CD4-positive, alpha-beta T cell (primary cell): ENCODE data around the gene GLIS1. TPM values are rescaled to one million over a fixed set of nuclear protein-coding genes. Genes with fewer than 3 reads are reported as not detected.

ENCODE experiments used
- ATAC-seq: fragments of 200-7000 bp; cut with Tn5 transposase; one replicate; pipeline ENCODE4 v1.10.0; 2022; ENCODE audit warnings: mild to moderate bottlenecking; ENCODE audit not compliant: poor library complexity
- CTCF ChIA-PET: fragments of 350-600 bp; sonication (Branson Sonifier 250); formaldehyde crosslinking; loops from one replicate; lab custom pipeline; 2021; ENCODE audit warnings: antibody characterized with exemption, inconsistent platforms; lab: Charles Lee
- POLR2A ChIA-PET: fragments of 350-600 bp; sonication (Branson Sonifier 250); formaldehyde crosslinking; loops from one replicate; lab custom pipeline; 2021; ENCODE audit warnings: antibody characterized with exemption, inconsistent platforms; lab: Charles Lee
- DNase-seq, 14 experiments: peaks; one replicate each; pipeline ENCODE4 v3.0.0-alpha.2; 2013 to 2020; ENCODE audit warnings: mixed read lengths in 2 of 14
- H3K27ac ChIP-seq, 2 donors: one replicate each; pipeline versions ENCODE4 v1.5.1 to v1.7.0; 2013; ENCODE audit warnings: low read length in 2 of 2, low read depth in 1 of 2, mild to moderate bottlenecking in 1 of 2
- H3K27me3 ChIP-seq, 2 experiments: 1 replicate in 1 of 2; 2 replicates in 1 of 2; pipeline versions ENCODE4 v1.6.1 to v1.7.0; 2013; ENCODE audit warnings: low read length in 2 of 2, control low read depth in 1 of 2, mild to moderate bottlenecking in 1 of 2, moderate library complexity in 1 of 2; ENCODE audit not compliant: insufficient read depth in 2 of 2, control insufficient read depth in 1 of 2
- H3K36me3 ChIP-seq: one replicate; pipeline ENCODE4 v1.6.1; 2013; ENCODE audit warnings: low read length, control low read depth; ENCODE audit not compliant: insufficient read depth
- H3K4me1 ChIP-seq: one replicate; pipeline ENCODE4 v1.6.1; 2013; ENCODE audit warnings: low read length, control low read depth; ENCODE audit not compliant: insufficient read depth
- H3K4me3 ChIP-seq: one replicate; pipeline ENCODE4 v1.5.1; 2013; ENCODE audit warnings: mild to moderate bottlenecking, low read length, moderate library complexity
- H3K9me3 ChIP-seq, 2 experiments: 1 replicate in 1 of 2; 2 replicates in 1 of 2; pipeline versions ENCODE4 v1.6.1 to v1.7.0; 2013; ENCODE audit warnings: low read length in 2 of 2, mild to moderate bottlenecking in 2 of 2, control low read depth in 1 of 2, moderate library complexity in 1 of 2; ENCODE audit not compliant: control insufficient read depth in 1 of 2, insufficient read depth in 1 of 2
- H3K27ac Mint-ChIP-seq: one replicate; pipeline ENCODE4 v1.8.0; 2020; ENCODE audit warnings: mixed read lengths
- H3K27me3 Mint-ChIP-seq: one replicate; pipeline ENCODE4 v1.8.0; 2021; ENCODE audit warnings: mixed read lengths
- H3K36me3 Mint-ChIP-seq: one replicate; pipeline ENCODE4 v1.8.0; 2021; ENCODE audit warnings: low read depth, mixed read lengths
- H3K4me1 Mint-ChIP-seq: one replicate; pipeline ENCODE4 v1.8.0; 2021; ENCODE audit warnings: low read depth, mixed read lengths
- H3K4me3 Mint-ChIP-seq: one replicate; pipeline ENCODE4 v1.8.0; 2020; ENCODE audit warnings: mild to moderate bottlenecking, mixed read lengths
- H3K9me3 Mint-ChIP-seq: one replicate; pipeline ENCODE4 v1.8.0; 2020; ENCODE audit warnings: mixed read lengths
- intact Hi-C, 2 experiments: fragments of 100-400 bp; cut with DNase I in 1 of 2; cut with micrococcal nuclease in 1 of 2; formaldehyde crosslinking; loops; one replicate each; pipeline versions ENCODE4 v1.15.1 to v1.9.0; 2023 to 2025; cut with DNase I, micrococcal nuclease
- total RNA-seq, 174 experiments: library from RNA in 2 of 174; stranded (reverse) in 2 of 174; gene quantifications; one replicate each; pipeline ENCODE4 v1.2.3 and lab custom pipeline; 2021 to 2026
- TF ChIP-seq, protein P1 (sequence below): fragments of 200-600 bp; IDR thresholded peaks from one replicate; pipeline ENCODE4 v1.8.0; 2022; ENCODE audit warnings: antibody characterized with exemption, mild to moderate bottlenecking

The GLIS1 gene
- total RNA-seq, 2 experiments from 2014 or later, result not detected

DNA sequence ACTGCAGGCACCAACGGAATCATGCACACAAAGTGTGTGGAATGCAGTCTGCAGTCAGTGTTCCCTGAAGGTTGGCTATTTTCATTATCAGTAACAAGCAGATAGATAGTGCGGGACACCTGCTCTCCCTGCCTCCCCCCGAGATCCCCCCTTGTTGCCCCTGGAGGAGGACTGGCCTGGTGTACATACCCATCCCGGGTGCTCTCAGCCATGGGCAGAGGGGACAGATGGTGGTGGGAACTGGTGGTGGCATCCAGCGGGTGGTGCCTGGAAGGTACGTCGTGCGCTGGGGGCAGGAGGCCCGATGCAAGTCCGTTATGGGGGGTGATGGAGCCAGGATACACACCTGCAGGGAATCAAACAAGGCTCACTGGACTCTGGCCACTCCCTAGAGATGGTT, 224.5 kb downstream of the GLIS1 start:
- H3K4me3 ChIP-seq, result no peak overlapping the region
- DNase-seq (no peak), ATAC-seq (no peak)
- no peaks in the 10 kb centered on the region for H3K36me3 ChIP-seq
- intact Hi-C loops, result no loop called here
- H3K4me1 Mint-ChIP-seq, result no peaks in the 10 kb centered on the region
- H3K4me1 ChIP-seq, result no peaks in the 10 kb centered on the region
- no peaks in the 10 kb centered on the region for H3K9me3 ChIP-seq
- TF ChIP-seq, protein P1, sequence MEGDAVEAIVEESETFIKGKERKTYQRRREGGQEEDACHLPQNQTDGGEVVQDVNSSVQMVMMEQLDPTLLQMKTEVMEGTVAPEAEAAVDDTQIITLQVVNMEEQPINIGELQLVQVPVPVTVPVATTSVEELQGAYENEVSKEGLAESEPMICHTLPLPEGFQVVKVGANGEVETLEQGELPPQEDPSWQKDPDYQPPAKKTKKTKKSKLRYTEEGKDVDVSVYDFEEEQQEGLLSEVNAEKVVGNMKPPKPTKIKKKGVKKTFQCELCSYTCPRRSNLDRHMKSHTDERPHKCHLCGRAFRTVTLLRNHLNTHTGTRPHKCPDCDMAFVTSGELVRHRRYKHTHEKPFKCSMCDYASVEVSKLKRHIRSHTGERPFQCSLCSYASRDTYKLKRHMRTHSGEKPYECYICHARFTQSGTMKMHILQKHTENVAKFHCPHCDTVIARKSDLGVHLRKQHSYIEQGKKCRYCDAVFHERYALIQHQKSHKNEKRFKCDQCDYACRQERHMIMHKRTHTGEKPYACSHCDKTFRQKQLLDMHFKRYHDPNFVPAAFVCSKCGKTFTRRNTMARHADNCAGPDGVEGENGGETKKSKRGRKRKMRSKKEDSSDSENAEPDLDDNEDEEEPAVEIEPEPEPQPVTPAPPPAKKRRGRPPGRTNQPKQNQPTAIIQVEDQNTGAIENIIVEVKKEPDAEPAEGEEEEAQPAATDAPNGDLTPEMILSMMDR, result no peak
- ChIA-PET CTCF (no interaction called here), POLR2A (no interaction called here)
- H3K36me3 Mint-ChIP-seq, result no peaks in the 10 kb centered on the region
- no peak overlapping the region for H3K27ac Mint-ChIP-seq
- no peak overlapping the region for H3K4me3 Mint-ChIP-seq
- H3K27me3 ChIP-seq, result no peaks in the 10 kb centered on the region
- H3K27me3 Mint-ChIP-seq, result no peaks in the 10 kb centered on the region
- H3K9me3 Mint-ChIP-seq, result no peaks in the 10 kb centered on the region
- H3K27ac ChIP-seq, result no peak overlapping the region

DNA sequence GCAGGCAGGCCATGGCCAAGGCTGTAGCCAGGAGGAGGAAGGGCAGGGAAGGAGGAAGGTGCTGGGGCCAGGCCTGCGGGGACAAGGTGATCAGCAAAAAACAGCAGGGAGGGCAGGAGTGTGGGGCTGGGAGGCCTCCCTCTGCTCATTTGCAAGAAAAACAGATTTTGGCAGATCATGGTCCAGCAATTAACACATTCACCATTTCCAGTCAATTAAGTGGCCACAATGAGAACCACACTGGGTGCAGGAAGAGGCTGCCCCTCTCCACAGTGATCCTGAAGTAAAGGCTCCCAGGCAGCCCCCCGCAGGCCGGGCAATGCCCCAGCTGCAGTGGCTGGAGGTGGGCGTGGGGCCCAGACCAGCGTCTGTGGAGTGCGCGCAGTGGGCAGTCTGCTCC, 225.1 kb downstream of the GLIS1 start:
- Histone ChIP-seq H3K27ac (no peak overlapping the region), H3K9me3 (no peaks in the 10 kb centered on the region), H3K27me3 (no peaks in the 10 kb centered on the region), H3K4me1 (no peaks in the 10 kb centered on the region), H3K36me3 (no peaks in the 10 kb centered on the region), H3K4me3 (no peak overlapping the region)
- Mint-ChIP-seq H3K36me3 (no peaks in the 10 kb centered on the region), H3K4me3 (no peak overlapping the region), H3K4me1 (no peaks in the 10 kb centered on the region), H3K27me3 (no peaks in the 10 kb centered on the region), H3K27ac (no peak overlapping the region), H3K9me3 (no peaks in the 10 kb centered on the region)
- no peak for DNase-seq
- ATAC-seq, result no peak
- TF ChIP-seq, protein P1, result no peak
- intact Hi-C loops, result no loop called here
- CTCF ChIA-PET, result no interaction called here
- POLR2A ChIA-PET, result no interaction called here

DNA sequence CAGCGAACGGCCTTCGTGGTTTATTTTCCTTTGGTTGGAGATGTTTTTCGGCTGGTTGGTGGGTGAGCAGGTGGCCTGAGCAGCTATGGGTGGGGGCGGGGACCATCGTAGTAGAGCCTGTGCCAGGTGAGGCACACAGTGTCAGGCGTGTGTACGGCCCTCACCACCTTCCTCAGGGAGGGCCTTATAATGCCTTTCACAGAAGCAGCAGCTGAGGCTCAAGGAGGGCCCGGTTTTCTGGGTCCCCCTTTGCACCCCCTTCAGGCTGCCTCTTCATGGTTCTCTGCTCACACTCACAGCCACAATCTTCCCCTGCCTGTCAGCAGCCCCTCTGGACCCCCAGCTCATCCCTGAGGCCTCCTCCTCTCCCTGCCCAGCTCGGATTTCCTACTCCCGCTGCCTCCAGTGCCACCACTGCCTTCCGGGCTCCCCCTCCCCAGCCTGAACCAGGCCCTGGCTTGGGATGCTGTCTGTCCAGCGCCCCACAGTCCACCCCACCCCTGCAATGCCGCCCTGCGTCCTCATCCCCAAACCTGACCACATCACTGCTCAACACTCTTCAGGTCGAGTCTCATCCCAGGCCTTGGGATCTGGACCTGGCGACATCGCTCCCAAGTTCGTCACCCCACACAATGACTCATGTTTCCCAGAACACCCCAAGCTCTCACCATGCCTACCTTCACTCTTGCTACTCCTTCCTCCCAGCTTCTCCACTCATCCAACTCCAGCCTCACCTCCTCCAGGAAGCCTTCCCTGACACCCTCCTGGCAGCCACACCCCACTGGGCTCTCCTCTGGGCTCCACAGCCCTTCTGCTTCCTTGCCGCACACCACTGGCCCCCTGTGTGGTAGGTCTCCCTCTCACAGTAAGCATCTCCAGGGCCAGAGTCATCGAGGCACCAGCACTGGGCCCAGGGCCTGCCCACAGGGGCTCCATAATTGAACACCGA, 225.9 kb downstream of the GLIS1 start:
- no peaks in the 10 kb centered on the region for H3K4me1 ChIP-seq
- H3K27ac Mint-ChIP-seq, result no peak overlapping the region
- intact Hi-C loops, result no loop called here
- no peaks in the 10 kb centered on the region for H3K27me3 Mint-ChIP-seq
- ChIA-PET POLR2A (no interaction called here), CTCF (no interaction called here)
- TF ChIP-seq, protein P1, result no peak
- no peak for ATAC-seq
- no peak overlapping the region for H3K27ac ChIP-seq
- H3K4me3 Mint-ChIP-seq, result no peak overlapping the region
- no peaks in the 10 kb centered on the region for H3K36me3 ChIP-seq
- no peaks in the 10 kb centered on the region for H3K4me1 Mint-ChIP-seq
- H3K4me3 ChIP-seq, result no peak overlapping the region
- H3K9me3 ChIP-seq, result no peaks in the 10 kb centered on the region
- no peaks in the 10 kb centered on the region for H3K27me3 ChIP-seq
- DNase-seq, result no peak
- no peaks in the 10 kb centered on the region for H3K36me3 Mint-ChIP-seq
- H3K9me3 Mint-ChIP-seq, result no peaks in the 10 kb centered on the region
